SK-N-SH treated with all-trans-retinoic acid at 6 μM for 48 hours (cell line): ENCODE data around the gene NDUFS3.

ENCODE experiments used
- ARNTL ChIP-seq: fragments of 450-650 bp; formaldehyde crosslinking; IDR thresholded peaks from 2 replicates; pipeline ENCODE4 v1.5.0; 2020; ENCODE audit warnings: low read depth, mild to moderate bottlenecking, moderate library complexity, borderline replicate concordance
- CREB5 ChIP-seq: fragments of 250-450 bp; sonication (Bioruptor Pico); IDR thresholded peaks from 2 replicates; pipeline ENCODE4 v1.5.1; 2020; ENCODE audit warnings: low read depth, mild to moderate bottlenecking, moderate library complexity
- CSRNP3 ChIP-seq: fragments of 250-450 bp; sonication (Bioruptor Pico); IDR thresholded peaks from 2 replicates; pipeline ENCODE4 v1.5.1; 2021; ENCODE audit warnings: mild to moderate bottlenecking, moderate library complexity
- ESRRG ChIP-seq: fragments of 250-450 bp; sonication (Bioruptor Pico); IDR thresholded peaks from 2 replicates; pipeline ENCODE4 v1.6.1; 2021; ENCODE audit warnings: mild to moderate bottlenecking
- OSR1 ChIP-seq: fragments of 250-450 bp; sonication (Bioruptor Pico); IDR thresholded peaks from 2 replicates; pipeline ENCODE4 v1.8.0; 2022; ENCODE audit warnings: moderate library complexity, mild to moderate bottlenecking, inconsistent platforms
- PATZ1 ChIP-seq: fragments of 250-450 bp; sonication (Bioruptor Pico); IDR thresholded peaks from 2 replicates; pipeline ENCODE4 v1.8.0; 2020; ENCODE audit warnings: mild to moderate bottlenecking, moderate library complexity, borderline replicate concordance
- PPARA ChIP-seq: fragments of 250-450 bp; sonication (Bioruptor Pico); IDR thresholded peaks from 2 replicates; pipeline ENCODE4 v1.5.0; 2020; ENCODE audit warnings: mild to moderate bottlenecking, borderline replicate concordance
- RARB ChIP-seq: fragments of 250-450 bp; sonication (Bioruptor Pico); IDR thresholded peaks from 2 replicates; pipeline ENCODE4 v1.8.0; 2021; ENCODE audit warnings: mild to moderate bottlenecking, moderate library complexity
- SNAI2 ChIP-seq: fragments of 250-450 bp; sonication (Bioruptor Pico); IDR thresholded peaks from 2 replicates; pipeline ENCODE4 v1.5.0; 2020; ENCODE audit warnings: mild to moderate bottlenecking, moderate library complexity
- TSHZ2 ChIP-seq: fragments of 250-450 bp; sonication (Bioruptor Pico); IDR thresholded peaks from 2 replicates; pipeline ENCODE4 v1.5.0; 2020; ENCODE audit warnings: mild to moderate bottlenecking, moderate library complexity
- ZFP3 ChIP-seq: fragments of 250-450 bp; sonication (Bioruptor Pico); IDR thresholded peaks from 2 replicates; pipeline ENCODE4 v1.5.0; 2020; ENCODE audit warnings: mild to moderate bottlenecking, moderate library complexity
- ZNF565 ChIP-seq: fragments of 450-650 bp; formaldehyde crosslinking; conservative IDR thresholded peaks from 2 replicates; pipeline ENCODE4 v1.5.0; 2020; ENCODE audit warnings: low read depth, mild to moderate bottlenecking, moderate library complexity
- ZNF70 ChIP-seq: fragments of 450-650 bp; formaldehyde crosslinking; IDR thresholded peaks from 2 replicates; pipeline ENCODE4 v1.5.0; 2020; ENCODE audit warnings: mild to moderate bottlenecking, moderate library complexity
- ZNF8 ChIP-seq: fragments of 450-650 bp; formaldehyde crosslinking; IDR thresholded peaks from 2 replicates; pipeline ENCODE4 v1.5.0; 2020; ENCODE audit warnings: mild to moderate bottlenecking, moderate library complexity

- TF ChIP-seq ZNF70 (no peak), TSHZ2 (CRISPR knock-in tag) (no peak), ZNF8 (CRISPR knock-in tag) (no peak), SNAI2 (no peak), PATZ1 (CRISPR knock-in tag) (no peak), CSRNP3 (no peak), ZFP3 (CRISPR knock-in tag) (no peak), RARB (no peak), ARNTL (no peak), CREB5 (no peak), OSR1 (CRISPR knock-in tag) (no peak), ZNF565 (CRISPR knock-in tag) (no peak), PPARA (CRISPR knock-in tag) (no peak), ESRRG (CRISPR knock-in tag) (no peak)
Observed at GRCh38 chr11:47571357-47571729, 7.5 kb upstream of the NDUFS3 start.
